Natural killer cell (primary cell): Measurements from ENCODE around the gene LIMS2. TPM values are rescaled to one million over a fixed set of nuclear protein-coding genes. Genes with fewer than 3 reads are reported as not detected.
A peak's percentile ranks its signal among the peaks of the same experiment; 100 is the strongest.

Source experiments
- ATAC-seq, 3 donors: fragments of 150-1000 bp in 2 of 3; fragments of 200-7000 bp in 1 of 3; cut with Tn5 transposase; 1 replicate in 1 of 3; 2 replicates in 2 of 3; pipeline ENCODE4 v1.10.0; 2021; ENCODE audit warnings: mild to moderate bottlenecking in 2 of 3, moderate library complexity in 2 of 3
- DNase-seq, 2 donors: peaks; one replicate each; pipeline versions ENCODE4 v3.0.0 to v3.0.0-alpha.2; 2013 to 2021; ENCODE audit warnings: mixed read lengths in 1 of 2
- H3K27ac ChIP-seq: one replicate; pipeline ENCODE4 v1.5.1; 2013; ENCODE audit warnings: mild to moderate bottlenecking, low read length
- H3K27me3 ChIP-seq: one replicate; pipeline ENCODE4 v1.6.1; 2013; ENCODE audit warnings: low read length; ENCODE audit not compliant: control insufficient read depth, insufficient read depth
- H3K36me3 ChIP-seq: one replicate; pipeline ENCODE4 v1.6.1; 2013; ENCODE audit warnings: low read length; ENCODE audit not compliant: control insufficient read depth, insufficient read depth
- H3K4me1 ChIP-seq: one replicate; pipeline ENCODE4 v1.6.1; 2013; ENCODE audit warnings: low read length; ENCODE audit not compliant: control insufficient read depth, insufficient read depth
- H3K4me3 ChIP-seq: one replicate; pipeline ENCODE4 v1.5.1; 2013; ENCODE audit warnings: low read length
- H3K9me3 ChIP-seq: one replicate; pipeline ENCODE4 v1.6.1; 2013; ENCODE audit warnings: low read length; ENCODE audit not compliant: control insufficient read depth, insufficient read depth
- H3K27ac Mint-ChIP-seq, 2 donors: one replicate each; pipeline ENCODE4 v1.8.0; 2022; ENCODE audit warnings: mild to moderate bottlenecking in 2 of 2, mixed read lengths in 2 of 2, moderate library complexity in 1 of 2
- H3K27me3 Mint-ChIP-seq, 2 donors: one replicate each; pipeline ENCODE4 v1.8.0; 2022; ENCODE audit warnings: low read depth in 2 of 2, mixed read lengths in 2 of 2
- H3K36me3 Mint-ChIP-seq: one replicate; pipeline ENCODE4 v1.8.0; 2022; ENCODE audit warnings: mixed read lengths
- H3K4me1 Mint-ChIP-seq, 2 donors: one replicate each; pipeline ENCODE4 v1.8.0; 2022; ENCODE audit warnings: mixed read lengths in 2 of 2
- H3K4me3 Mint-ChIP-seq: one replicate; pipeline ENCODE4 v1.8.0; 2022; ENCODE audit warnings: mild to moderate bottlenecking, moderate library complexity, mixed read lengths
- H3K9me3 Mint-ChIP-seq, 2 donors: one replicate each; pipeline ENCODE4 v1.8.0; 2022; ENCODE audit warnings: mixed read lengths in 2 of 2
- CTCF ChIP-seq: fragments of 200-600 bp; IDR thresholded peaks from one replicate; pipeline ENCODE4 v1.8.0; 2022; ENCODE audit warnings: antibody characterized with exemption
- WGBS: methylation state at CpG from one replicate; pipeline ENCODE4 v1.1.7; 2013; ENCODE audit warnings: missing lambda C conversion rate; ENCODE audit not compliant: insufficient coverage; 5-methylcytosine and 5-hydroxymethylcytosine counted together
- intact Hi-C: fragments of 100-400 bp; cut with micrococcal nuclease; formaldehyde crosslinking; loops from one replicate; pipeline ENCODE4 v1.14.2; 2022
- total RNA-seq, 4 donors: library from RNA; stranded (reverse); fragments of 120-200 nt in 1 of 4; gene quantifications; one replicate each; pipeline versions ENCODE4 v1.2.3 to v1.2.4, GENCODE V29; 2013 to 2022

The LIMS2 gene
- total RNA-seq, 3 donors from 2014 or later (not counting 1 experiment from before 2014, with no cell fraction given) = 0.15 to 0.16 TPM; not detected in 1

GRCh38 chr2:127664065-127664894, 11.1 kb downstream of the LIMS2 start:
- ATAC-seq (no peak), DNase-seq (no peak)
- WGBS = 20% methylated on average over 69 of the region's 69 CpGs
- H3K4me3 ChIP-seq = no peak overlapping the region
- no peak overlapping the region for H3K27ac Mint-ChIP-seq
- peaks cover 12% of the 10 kb centered on the region for H3K27me3 ChIP-seq
- no peaks in the 10 kb centered on the region for H3K4me1 ChIP-seq
- peaks cover 0 to 7% of the 10 kb centered on the region in 2 donors for H3K4me1 Mint-ChIP-seq
- no peaks in the 10 kb centered on the region for H3K9me3 Mint-ChIP-seq
- TF ChIP-seq CTCF = no peak
- no peak overlapping the region for H3K4me3 Mint-ChIP-seq
- H3K9me3 ChIP-seq = no peaks in the 10 kb centered on the region
- H3K27ac ChIP-seq = no peak overlapping the region
- H3K27me3 Mint-ChIP-seq = peaks cover 34 to 49% of the 10 kb centered on the region in 2 donors
- H3K36me3 ChIP-seq = no peaks in the 10 kb centered on the region
- no peaks in the 10 kb centered on the region for H3K36me3 Mint-ChIP-seq
- intact Hi-C loops = no loop called here

- H3K27me3 ChIP-seq = peaks cover 12% of the 10 kb centered on the region
- Mint-ChIP-seq H3K4me1 (peaks cover 0 to 7% of the 10 kb centered on the region in 2 donors), H3K36me3 (no peaks in the 10 kb centered on the region), H3K27ac (no peak overlapping the region), H3K27me3 (peaks cover 29 to 44% of the 10 kb centered on the region in 2 donors), H3K4me3 (no peak overlapping the region), H3K9me3 (no peaks in the 10 kb centered on the region)
- H3K9me3 ChIP-seq = no peaks in the 10 kb centered on the region
- DNase-seq (no peak), ATAC-seq (peak in 1 of 3 donors; percentile 15)
- 84% methylated on average over 6 of the region's 6 CpGs for WGBS
- H3K4me1 ChIP-seq = no peaks in the 10 kb centered on the region
- H3K36me3 ChIP-seq = no peaks in the 10 kb centered on the region
- H3K27ac ChIP-seq = no peak overlapping the region
- no peak for TF ChIP-seq CTCF
- intact Hi-C loops = no loop called here
- no peak overlapping the region for H3K4me3 ChIP-seq
Measured at GRCh38 chr2:127663566-127664064, 11.7 kb downstream of the LIMS2 start.

GRCh38 chr2:127662937-127663565, 12.3 kb downstream of the LIMS2 start:
- no peak overlapping the region for H3K27ac ChIP-seq

More at GRCh38 chr2:127662937-127663565, 12.3 kb downstream of the LIMS2 start:
- H3K4me3 ChIP-seq = no peak overlapping the region
- Mint-ChIP-seq H3K4me1 (peaks cover 0 to 7% of the 10 kb centered on the region in 2 donors), H3K36me3 (no peaks in the 10 kb centered on the region), H3K9me3 (no peaks in the 10 kb centered on the region), H3K27ac (no peak overlapping the region), H3K4me3 (no peak overlapping the region), H3K27me3 (peaks cover 29 to 44% of the 10 kb centered on the region in 2 donors)
- DNase-seq (no peak), ATAC-seq (no peak)
- WGBS = 88% methylated on average over 9 of the region's 9 CpGs
- H3K4me1 ChIP-seq = no peaks in the 10 kb centered on the region
- no peak for TF ChIP-seq CTCF
- intact Hi-C loops = no loop called here
- no peaks in the 10 kb centered on the region for H3K9me3 ChIP-seq
- no peaks in the 10 kb centered on the region for H3K36me3 ChIP-seq
- H3K27me3 ChIP-seq = peaks cover 12% of the 10 kb centered on the region
